ENCODE results near the gene PIK3C3.

Gene PIK3C3

GRCh38 chr18:42087235-42087634 is 132.2 kb downstream of the PIK3C3 start:
- CTCF ChIA-PET: no interaction called here
- Histone ChIP-seq H3K9me3 (ENCODE audit: control insufficient read depth, insufficient read depth, low read depth, low read length) (no peaks in the 10 kb centered on the region), H3K36me3 (ENCODE audit: control insufficient read depth in 2 of 2, insufficient read depth in 1 of 2, low read length in 2 of 2) (peaks cover 0 to 4% of the 10 kb centered on the region in 2 experiments; a peak in 2 of 3 replicates), H3K4me3 (ENCODE audit: low read depth, low read length) (no peak overlapping the region), H3K4me1 (ENCODE audit: control insufficient read depth, insufficient read depth, low read length) (no peaks in the 10 kb centered on the region), H3K27ac (ENCODE audit: extremely low read depth, low read depth, low read length) (no peak overlapping the region)
- TF ChIP-seq ZNF830 (tag by site-specific recombination; IDR thresholded peaks at IDR 0.05; ENCODE audit: low read depth) (no peak), ZNF600 (tag by site-specific recombination; IDR thresholded peaks at IDR 0.05) (no peak), ZNF513 (tag by site-specific recombination; IDR thresholded peaks at IDR 0.05) (no peak), GLIS2 (tag by site-specific recombination; IDR thresholded peaks at IDR 0.05) (no peak), ZNF350 (tag by site-specific recombination; IDR thresholded peaks at IDR 0.05) (no peak), GLI2 (tag by site-specific recombination; IDR thresholded peaks at IDR 0.05; ENCODE audit: borderline replicate concordance, low read depth) (no peak), ZNF571 (tag by site-specific recombination; IDR thresholded peaks at IDR 0.05) (no peak), ZNF354C (tag by site-specific recombination; IDR thresholded peaks at IDR 0.05; ENCODE audit: borderline replicate concordance, low read depth) (no peak), ZNF416 (tag by site-specific recombination; IDR thresholded peaks at IDR 0.05) (no peak), PRDM2 (tag by site-specific recombination; IDR thresholded peaks at IDR 0.05; ENCODE audit: borderline replicate concordance) (no peak), ZNF18 (tag by site-specific recombination; IDR thresholded peaks at IDR 0.05) (no peak), ZFHX2 (tag by site-specific recombination; conservative IDR thresholded peaks at IDR 0.05) (no peak), TRIM28 (IDR thresholded peaks at IDR 0.05; ENCODE audit: borderline replicate concordance, low read length) (no peak), HIC1 (tag by site-specific recombination; IDR thresholded peaks at IDR 0.05) (no peak), ZBTB44 (tag by site-specific recombination; IDR thresholded peaks at IDR 0.05) (no peak), ZNF514 (tag by site-specific recombination; IDR thresholded peaks at IDR 0.05) (no peak), ELK4 (IDR thresholded peaks at IDR 0.05; ENCODE audit: borderline replicate concordance, low read depth, low read length) (no peak), KLF16 (tag by site-specific recombination; IDR thresholded peaks at IDR 0.05) (no peak), HOXC10 (CRISPR knock-in tag; IDR thresholded peaks at IDR 0.05) (no peak), ZNF707 (tag by site-specific recombination; IDR thresholded peaks at IDR 0.05) (no peak)
- POLR2A ChIA-PET: no interaction called here
